ENCODE data around the gene CYFIP1. TPM values are rescaled to one million over a fixed set of nuclear protein-coding genes. Genes with fewer than 3 reads are reported as not detected.

CYFIP1 gene
- polyA plus RNA-seq, 3 donors: 47.1 to 85.5 (median 63.8) TPM

GRCh38 chr15:22873841-22874240 lies 106.3 kb downstream of the CYFIP1 start:
- Histone ChIP-seq H3K9ac (ENCODE audit: insufficient read depth, low read length, poor library complexity, severe bottlenecking) (no peak overlapping the region), H3K79me2 (ENCODE audit: insufficient read depth, low read length) (no peaks in the 10 kb centered on the region), H3K27ac (ENCODE audit: low read depth in 1 of 2, low read length in 2 of 2) (no peak overlapping the region), H3K4me2 (replicated peaks; ENCODE audit: extremely low read depth, low read length, poor library complexity, severe bottlenecking) (no peak overlapping the region), H4K20me1 (ENCODE audit: insufficient read depth, low read length) (peaks cover 17% of the 10 kb centered on the region), H3K4me3 (replicated peaks in 1 of 3; ENCODE audit: low read depth in 2 of 3, low read length in 3 of 3) (no peak overlapping the region), H3K27me3 (ENCODE audit: control insufficient read depth in 2 of 2, insufficient read depth in 2 of 2, low read length in 2 of 2) (no peaks in the 10 kb centered on the region), H2AFZ (ENCODE audit: insufficient read depth, low read depth, low read length, poor library complexity, severe bottlenecking) (no peak overlapping the region), H3K9me3 (replicated peaks in 1 of 2; ENCODE audit: control insufficient read depth in 1 of 2, insufficient read depth in 1 of 2, low read length in 2 of 2) (peaks cover 0 to 15% of the 10 kb centered on the region in 2 donors), H3K4me1 (ENCODE audit: control insufficient read depth in 1 of 2, insufficient read depth in 2 of 2, low read length in 2 of 2) (no peaks in the 10 kb centered on the region), H3K36me3 (replicated peaks in 1 of 2; ENCODE audit: control insufficient read depth in 1 of 2, insufficient read depth in 2 of 2, low read length in 2 of 2) (peaks cover 83 to 99% of the 10 kb centered on the region in 2 donors)
- DNase-seq: no peak
- WGBS (ENCODE audit: insufficient coverage): 98% methylated on average over 5 of the region's 9 CpGs
- Mint-ChIP-seq H3K27ac (no peak overlapping the region), H3K9me3 (peaks cover 2 to 14% (median 8%) of the 10 kb centered on the region in 7 donors), H3K4me1 (no peaks in the 10 kb centered on the region), H3K27me3 (ENCODE audit: low read depth in 3 of 3) (peaks cover 0 to 4% (median 1%) of the 10 kb centered on the region in 3 donors), H3K4me3 (no peak overlapping the region), H3K36me3 (peaks cover 91 to 100% of the 10 kb centered on the region in 2 donors)
- intact Hi-C loops (cut with micrococcal nuclease): no loop called here
- no peak for TF ChIP-seq CTCF (IDR thresholded peaks at IDR 0.05)

- intact Hi-C loops (cut with micrococcal nuclease): no loop called here
- Mint-ChIP-seq H3K36me3 (peaks cover 88 to 100% of the 10 kb centered on the region in 2 donors), H3K9me3 (peaks cover 2 to 10% (median 7%) of the 10 kb centered on the region in 7 donors), H3K27me3 (ENCODE audit: low read depth in 3 of 3) (peaks cover 0 to 4% (median 0%) of the 10 kb centered on the region in 3 donors), H3K27ac (peak overlapping the region in 3 of 7 donors; percentile 27 to 80 (median 79)), H3K4me3 (no peak overlapping the region), H3K4me1 (no peaks in the 10 kb centered on the region)
- Histone ChIP-seq H3K36me3 (replicated peaks in 1 of 2; ENCODE audit: control insufficient read depth in 1 of 2, insufficient read depth in 2 of 2, low read length in 2 of 2) (peaks cover 87 to 99% of the 10 kb centered on the region in 2 donors), H3K27me3 (ENCODE audit: control insufficient read depth in 2 of 2, insufficient read depth in 2 of 2, low read length in 2 of 2) (no peaks in the 10 kb centered on the region), H3K79me2 (ENCODE audit: insufficient read depth, low read length) (no peaks in the 10 kb centered on the region), H2AFZ (ENCODE audit: insufficient read depth, low read depth, low read length, poor library complexity, severe bottlenecking) (no peak overlapping the region), H3K9me3 (replicated peaks in 1 of 2; ENCODE audit: control insufficient read depth in 1 of 2, insufficient read depth in 1 of 2, low read length in 2 of 2) (peaks cover 0 to 13% of the 10 kb centered on the region in 2 donors), H3K9ac (ENCODE audit: insufficient read depth, low read length, poor library complexity, severe bottlenecking) (no peak overlapping the region), H3K4me2 (replicated peaks; ENCODE audit: extremely low read depth, low read length, poor library complexity, severe bottlenecking) (no peak overlapping the region), H3K27ac (ENCODE audit: low read depth in 1 of 2, low read length in 2 of 2) (no peak overlapping the region), H4K20me1 (ENCODE audit: insufficient read depth, low read length) (peaks cover 18% of the 10 kb centered on the region), H3K4me1 (ENCODE audit: control insufficient read depth in 1 of 2, insufficient read depth in 2 of 2, low read length in 2 of 2) (no peaks in the 10 kb centered on the region), H3K4me3 (replicated peaks in 1 of 3; ENCODE audit: low read depth in 2 of 3, low read length in 3 of 3) (no peak overlapping the region)
- no peak for DNase-seq
- no peak for TF ChIP-seq CTCF (IDR thresholded peaks at IDR 0.05)
- 100% methylated on average over 17 of the region's 17 CpGs for WGBS (ENCODE audit: insufficient coverage)
Measured at GRCh38 chr15:22872936-22873701, 107.0 kb downstream of the CYFIP1 start.
